GM12891 (cell line): ENCODE data around the gene CHRNA1.

ENCODE experiments used
- DNase-seq: peaks from one replicate; pipeline ENCODE4 v3.0.0; 2011; ENCODE audit warnings: low spot score; ENCODE audit not compliant: insufficient read length
- FAIRE-seq: peaks from 2 replicates; lab custom pipeline; 2011; peaks lifted over from hg19 to GRCh38; lab: Jason Lieb, UNC
- PAX5 ChIP-seq: IDR thresholded peaks from 2 replicates; pipeline ENCODE4 v1.6.1; 2011; ENCODE audit warnings: low read length, moderate library complexity, mild to moderate bottlenecking; ENCODE audit not compliant: insufficient read depth, severe bottlenecking
- POLR2A ChIP-seq: IDR thresholded peaks from 2 replicates; pipeline ENCODE4 v1.6.1; 2011; ENCODE audit warnings: low read depth, low read length, control low read depth
- POLR2AphosphoS5 ChIP-seq: IDR thresholded peaks from 2 replicates; pipeline ENCODE4 v1.6.1; 2011; ENCODE audit warnings: low read depth, low read length, control low read depth
- POU2F2 ChIP-seq: IDR thresholded peaks from 2 replicates; pipeline ENCODE4 v1.6.1; 2011; ENCODE audit warnings: low read depth, mild to moderate bottlenecking, control low read depth, low read length, moderate library complexity
- SPI1 ChIP-seq: IDR thresholded peaks from 2 replicates; pipeline ENCODE4 v1.6.1; 2011; ENCODE audit warnings: low read depth, low read length, control low read depth
- TAF1 ChIP-seq: IDR thresholded peaks from 2 replicates; pipeline ENCODE4 v1.6.1; 2011; ENCODE audit warnings: low read depth, low read length, control low read depth

Gene CHRNA1

GRCh38 chr2:174762464-174762863 lies 1.8 kb downstream of the CHRNA1 start:
- no peak for TF ChIP-seq POLR2A
- no peak for TF ChIP-seq SPI1
- no peak for TF ChIP-seq TAF1
- TF ChIP-seq POLR2AphosphoS5 = no peak
- TF ChIP-seq POU2F2 = no peak
- no peak for TF ChIP-seq PAX5
- DNase-seq = no peak
- FAIRE-seq = no peak

- DNase-seq (no peak), FAIRE-seq (no peak)
- no peak for TF ChIP-seq PAX5
- TF ChIP-seq POU2F2 = no peak
- no peak for TF ChIP-seq POLR2A
- TF ChIP-seq SPI1 = no peak
- no peak for TF ChIP-seq TAF1
- TF ChIP-seq POLR2AphosphoS5 = no peak
Observed at GRCh38 chr2:174761837-174762236, 2.4 kb downstream of the CHRNA1 start.

GRCh38 chr2:174760845-174761473 lies 3.3 kb downstream of the CHRNA1 start:
- DNase-seq = no peak
- no peak for FAIRE-seq
- no peak for TF ChIP-seq SPI1
- no peak for TF ChIP-seq POLR2A
- no peak for TF ChIP-seq PAX5
- TF ChIP-seq POLR2AphosphoS5 = no peak
- TF ChIP-seq POU2F2 = no peak
- no peak for TF ChIP-seq TAF1

- no peak for DNase-seq
- TF ChIP-seq PAX5 (no peak), POU2F2 (no peak), TAF1 (no peak), POLR2AphosphoS5 (no peak), POLR2A (no peak), SPI1 (no peak)
- FAIRE-seq = no peak
Observed at GRCh38 chr2:174759381-174760065, 4.7 kb downstream of the CHRNA1 start.

GRCh38 chr2:174756743-174757142 lies 7.5 kb downstream of the CHRNA1 start:
- no peak for TF ChIP-seq POLR2AphosphoS5
- TF ChIP-seq PAX5 = no peak
- TF ChIP-seq POU2F2 = no peak
- no peak for TF ChIP-seq TAF1
- no peak for TF ChIP-seq POLR2A
- no peak for TF ChIP-seq SPI1
- FAIRE-seq = no peak
- no peak for DNase-seq

- no peak for DNase-seq
- FAIRE-seq = no peak
Observed at GRCh38 chr2:174753038-174753633, 11.1 kb downstream of the CHRNA1 start.

GRCh38 chr2:174752403-174753037 lies 11.8 kb downstream of the CHRNA1 start:
- no peak for DNase-seq
- FAIRE-seq = peak; percentile 56
- TF ChIP-seq PAX5 = peak; percentile 86
- TF ChIP-seq POU2F2 = 0 out of 2 replicates have a peak, but pooled peaks have one; percentile 35
- no peak for TF ChIP-seq POLR2AphosphoS5

More at GRCh38 chr2:174753038-174753633, 11.1 kb downstream of the CHRNA1 start:
- no peak for TF ChIP-seq POLR2A
- no peak for TF ChIP-seq PAX5
- no peak for TF ChIP-seq TAF1
- no peak for TF ChIP-seq POU2F2
- no peak for TF ChIP-seq SPI1
- no peak for TF ChIP-seq POLR2AphosphoS5

GRCh38 chr2:174750923-174751441 lies 13.3 kb downstream of the CHRNA1 start:
- DNase-seq (no peak), FAIRE-seq (no peak)
- peak; percentile 84 for TF ChIP-seq POU2F2
- no peak for TF ChIP-seq POLR2AphosphoS5

- FAIRE-seq (peak; percentile 69), DNase-seq (no peak)
- TF ChIP-seq POU2F2 (no peak), POLR2AphosphoS5 (no peak), POLR2A (no peak), TAF1 (no peak), PAX5 (no peak)
Observed at GRCh38 chr2:174749793-174750192, 14.5 kb downstream of the CHRNA1 start.

- peak; percentile 40 for FAIRE-seq
- DNase-seq = no peak
- TF ChIP-seq PAX5 (no peak), SPI1 (no peak), POU2F2 (no peak), POLR2A (no peak), POLR2AphosphoS5 (no peak), TAF1 (no peak)
Observed at GRCh38 chr2:174748948-174749347, 15.3 kb downstream of the CHRNA1 start.
